VCaP (cell line): ENCODE measurements around the gene PRKCB.

Experiments used
- H3K27ac ChIP-seq: fragments of 450-650 bp; 2 replicates; pipeline ENCODE4 v1.5.1; 2017
- CTCF ChIP-seq: fragments of 450-650 bp; conservative IDR thresholded peaks from 2 replicates; pipeline ENCODE4 v1.5.1; 2017; ENCODE audit warnings: mild to moderate bottlenecking, moderate library complexity

PRKCB gene

DNA sequence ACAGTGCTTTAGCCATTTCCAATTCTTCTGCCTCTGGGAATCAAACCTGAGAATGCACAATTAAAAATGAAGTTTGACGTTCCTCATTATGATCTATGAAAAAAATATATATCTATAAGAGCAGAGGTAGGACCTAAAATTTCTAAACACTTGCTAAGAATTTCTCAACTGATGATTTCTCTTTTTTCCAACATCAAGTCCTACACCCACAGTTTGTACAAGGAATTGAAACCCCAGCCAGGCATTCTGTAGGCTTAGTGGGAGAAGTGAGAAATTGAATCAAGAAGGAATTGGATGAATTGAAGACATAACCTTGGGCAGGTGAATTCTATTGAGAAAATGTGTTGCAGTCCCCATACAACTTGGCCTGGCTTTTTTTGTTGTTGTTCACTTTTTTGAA is 423.0 kb downstream of the PRKCB start:
- H3K27ac ChIP-seq: no peak overlapping the region
- no peak for TF ChIP-seq CTCF

DNA sequence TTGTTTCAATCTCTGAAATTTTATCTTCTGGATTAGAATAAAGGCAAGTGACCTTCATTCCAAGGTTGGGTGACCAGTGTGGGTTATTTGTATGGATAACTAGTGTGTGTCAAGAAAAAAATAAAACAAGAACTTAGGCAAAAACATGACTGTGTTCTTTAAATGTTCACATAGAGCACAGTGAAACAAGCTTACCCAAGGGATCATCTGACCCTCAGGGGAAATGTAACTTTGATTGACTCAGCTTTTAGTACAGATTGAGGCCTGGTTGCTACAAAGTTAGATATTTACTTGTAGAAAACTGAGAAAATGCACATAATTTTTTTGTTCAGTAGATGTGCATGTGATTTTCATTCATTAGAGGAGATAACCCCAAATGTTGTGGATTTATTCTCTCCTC is 427.0 kb downstream of the PRKCB start:
- no peak for TF ChIP-seq CTCF
- H3K27ac ChIP-seq: no peak overlapping the region
